ENCODE measurements around the gene ZNF362.

ZNF362 gene

DNA sequence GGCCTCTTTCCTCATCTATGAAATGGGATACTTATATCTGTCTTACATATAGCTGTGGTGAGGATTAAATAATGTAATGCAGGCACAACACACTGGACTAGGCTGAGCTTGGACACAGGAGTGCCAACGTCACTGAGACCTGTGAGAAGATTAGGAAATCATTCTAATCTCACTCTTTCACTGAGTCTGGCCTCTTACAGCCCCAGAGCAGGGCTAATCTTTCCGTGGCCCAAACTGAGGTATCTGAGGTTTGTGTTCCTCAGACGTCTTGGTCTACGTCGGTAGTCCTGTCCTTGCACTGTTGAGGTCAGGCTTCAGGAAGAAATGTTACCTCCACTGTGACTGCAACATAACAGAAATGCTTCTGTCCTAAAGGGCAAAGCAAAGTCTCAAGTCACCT is 87.2 kb downstream of the ZNF362 start:
- no peak for DNase-seq (ENCODE audit: low spot score)
- no peak for FAIRE-seq

DNA sequence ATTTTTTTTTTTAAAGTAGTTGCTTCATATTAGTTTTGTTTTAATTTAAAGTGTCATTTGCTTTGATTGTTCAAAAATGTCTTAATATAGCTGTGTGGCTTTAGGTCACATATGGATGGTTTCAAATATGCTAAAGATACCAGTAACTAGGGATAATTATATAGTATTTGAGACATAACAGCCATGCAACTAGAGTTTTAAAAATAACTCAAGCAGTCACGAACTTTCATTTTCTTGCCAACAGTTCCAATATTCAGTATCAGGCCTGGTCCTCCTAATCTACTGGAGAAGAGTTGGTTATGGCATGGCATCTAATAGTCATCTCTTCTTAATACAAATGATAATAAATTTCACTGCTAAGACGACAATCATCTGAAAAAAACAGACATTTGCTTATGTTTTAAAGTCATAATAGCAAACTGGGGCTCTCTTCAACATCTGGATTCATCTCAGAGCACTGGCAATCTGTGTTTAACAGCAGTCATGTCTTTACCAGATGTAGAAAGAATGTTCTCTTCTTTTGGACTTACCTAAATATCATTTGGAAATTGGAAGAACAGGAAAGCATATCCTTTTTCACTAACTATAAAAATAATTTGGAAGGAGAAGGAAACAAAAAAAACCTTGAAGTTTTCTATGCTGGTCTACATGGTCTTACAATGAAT is 88.7 kb downstream of the ZNF362 start:
- FAIRE-seq (no peak), DNase-seq (ENCODE audit: low spot score) (no peak)

DNA sequence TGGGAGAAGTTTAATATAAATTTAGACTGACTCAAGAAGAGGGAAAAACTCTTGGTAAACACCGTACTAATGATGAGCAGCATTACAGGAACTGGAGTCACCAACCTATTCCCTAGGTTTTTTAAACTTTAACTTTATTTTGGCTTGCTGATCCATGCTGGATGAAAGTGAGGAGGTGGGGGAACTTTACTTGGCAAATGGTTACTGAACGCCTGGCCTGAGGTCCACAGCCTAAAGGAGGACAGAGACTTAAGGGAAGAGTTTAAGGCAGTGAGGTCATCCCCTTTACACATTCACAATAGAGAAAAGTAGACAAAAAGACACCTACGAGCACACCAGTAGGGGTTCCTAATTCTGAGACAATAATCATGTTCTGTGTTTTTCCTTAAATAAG is 90.2 kb downstream of the ZNF362 start:
- no peak for FAIRE-seq
- DNase-seq (ENCODE audit: low spot score), result no peak

DNA sequence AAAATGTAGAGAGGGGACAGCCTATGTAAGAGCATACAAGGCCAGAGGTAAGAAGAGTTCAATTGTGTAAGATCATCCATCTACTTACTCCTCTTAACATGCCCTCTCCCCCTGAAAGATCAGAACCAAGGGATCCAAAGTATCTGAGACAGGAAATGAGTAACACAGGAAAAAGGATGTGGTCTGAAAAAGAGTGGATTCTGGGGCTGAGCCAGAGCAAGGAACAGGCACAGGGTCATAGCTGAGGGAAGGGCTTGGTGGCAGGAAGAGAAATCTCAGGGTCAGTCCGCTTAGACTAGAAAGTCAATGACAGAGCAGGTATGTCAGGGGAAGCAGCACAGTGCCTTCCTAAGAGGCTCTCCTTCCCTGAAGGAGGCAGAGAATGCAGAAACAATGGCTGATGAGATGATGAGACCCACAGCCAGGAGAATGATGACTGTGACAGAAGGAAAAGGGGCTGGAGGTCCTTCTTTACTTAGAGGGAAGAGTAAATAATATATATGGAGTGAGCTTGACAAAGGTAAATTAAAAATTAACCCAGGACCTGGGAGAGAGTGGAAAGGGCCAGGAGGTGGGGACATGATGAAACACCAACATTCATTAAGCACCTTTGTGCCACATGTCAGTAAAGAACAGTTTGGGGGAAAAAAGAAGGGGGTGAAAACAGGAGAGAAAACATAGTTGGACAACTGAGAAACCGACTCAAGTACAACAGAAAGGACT is 90.8 kb downstream of the ZNF362 start:
- DNase-seq (ENCODE audit: low spot score) (peak; percentile 97), FAIRE-seq (peak; percentile 95)

DNA sequence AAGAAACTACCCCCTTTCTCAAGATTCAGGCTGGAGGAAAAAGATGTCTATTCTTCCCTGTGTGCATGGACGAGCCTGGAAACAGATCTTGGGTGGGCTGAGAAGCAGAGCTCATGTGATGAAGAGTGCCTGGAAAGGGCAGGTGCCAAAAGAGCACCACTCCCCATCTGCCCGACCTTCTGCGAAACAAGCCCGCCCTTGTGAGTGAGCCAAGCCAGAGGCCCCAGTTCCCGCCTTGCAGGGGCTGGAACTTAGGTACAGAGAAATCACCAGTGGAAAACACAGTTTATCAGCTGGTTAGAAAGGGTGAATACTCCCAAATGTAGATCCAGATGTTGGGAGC is 91.3 kb downstream of the ZNF362 start:
- DNase-seq (ENCODE audit: low spot score) (no peak), FAIRE-seq (no peak)

DNA sequence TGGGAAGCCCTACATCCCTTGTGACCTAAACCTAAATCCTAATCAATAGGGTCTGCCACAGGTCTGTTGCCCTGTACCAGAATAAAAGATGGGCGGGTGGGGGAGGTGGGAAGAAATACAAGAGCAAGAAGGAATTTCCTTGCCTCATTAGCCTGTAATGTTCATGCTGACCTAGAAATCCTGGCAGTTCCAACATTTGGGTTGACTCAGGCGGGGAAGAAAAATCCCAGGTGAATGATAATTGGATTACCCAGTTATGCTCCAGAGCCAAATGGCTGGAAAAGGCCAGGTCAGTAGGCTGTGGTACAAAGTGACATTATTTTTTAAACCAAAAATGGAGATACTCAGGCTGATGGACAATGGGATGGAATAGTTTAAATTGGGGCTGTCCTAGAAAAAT is 91.9 kb downstream of the ZNF362 start:
- DNase-seq (ENCODE audit: low spot score), result peak; percentile 44

DNA sequence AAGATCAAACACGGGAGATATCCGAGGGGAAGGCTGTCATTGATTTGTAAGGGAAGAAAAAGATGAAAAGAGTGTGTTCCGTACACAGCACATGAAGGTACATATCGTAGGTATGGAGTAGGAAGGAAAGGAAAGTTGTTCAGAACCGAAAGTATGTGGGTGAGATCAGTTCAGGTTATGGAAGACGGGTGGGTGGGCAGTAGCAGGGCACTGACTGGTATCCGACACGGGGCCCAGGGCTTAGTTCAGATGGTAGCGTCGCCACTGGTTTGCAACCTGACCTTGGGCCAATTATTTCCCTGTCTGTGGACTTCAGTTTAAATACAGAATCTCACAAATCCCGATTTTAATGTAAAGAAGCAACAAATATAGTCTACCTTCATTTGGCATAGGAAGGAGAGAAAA is 92.4 kb downstream of the ZNF362 start:
- DNase-seq (ENCODE audit: low spot score) (peak; percentile 25), FAIRE-seq (no peak)

More for the DNA sequence above, 91.9 kb downstream of the ZNF362 start:
- FAIRE-seq, result peak; percentile 24

DNA sequence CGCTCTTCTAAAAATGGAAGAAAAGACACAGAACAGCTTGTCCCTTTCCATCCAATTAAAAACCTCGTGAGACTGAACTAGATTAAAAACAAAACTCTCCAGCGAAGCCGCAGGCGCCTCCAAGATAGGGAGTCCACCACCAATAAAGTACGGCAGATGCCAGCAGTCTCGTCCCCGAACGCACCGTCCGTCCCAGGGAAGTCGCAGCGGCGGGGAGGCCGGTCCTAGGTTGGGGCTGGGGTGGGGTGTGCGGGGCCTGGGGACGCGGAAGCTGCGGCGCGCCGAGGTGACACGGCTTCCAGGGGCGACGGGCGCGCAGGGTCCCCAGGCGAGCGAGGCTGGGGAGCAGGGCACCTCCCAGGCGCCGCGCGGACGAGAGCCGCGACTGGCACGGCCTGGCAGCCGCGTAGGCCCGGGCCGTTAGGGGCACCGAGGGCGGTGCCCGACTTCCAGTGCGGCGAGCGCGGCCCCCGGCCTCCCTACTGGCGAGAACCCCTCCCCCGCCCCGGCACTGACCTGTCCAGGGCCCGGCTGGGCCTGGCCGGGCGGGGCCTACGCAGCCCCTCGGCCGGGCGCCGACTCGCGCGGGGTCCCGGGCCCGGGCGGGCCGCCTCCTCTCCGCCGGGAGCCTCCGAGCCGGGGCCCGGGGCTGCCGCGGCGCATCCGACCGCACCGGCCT is 92.9 kb downstream of the ZNF362 start:
- DNase-seq (ENCODE audit: low spot score), result no peak
- FAIRE-seq, result no peak

DNA sequence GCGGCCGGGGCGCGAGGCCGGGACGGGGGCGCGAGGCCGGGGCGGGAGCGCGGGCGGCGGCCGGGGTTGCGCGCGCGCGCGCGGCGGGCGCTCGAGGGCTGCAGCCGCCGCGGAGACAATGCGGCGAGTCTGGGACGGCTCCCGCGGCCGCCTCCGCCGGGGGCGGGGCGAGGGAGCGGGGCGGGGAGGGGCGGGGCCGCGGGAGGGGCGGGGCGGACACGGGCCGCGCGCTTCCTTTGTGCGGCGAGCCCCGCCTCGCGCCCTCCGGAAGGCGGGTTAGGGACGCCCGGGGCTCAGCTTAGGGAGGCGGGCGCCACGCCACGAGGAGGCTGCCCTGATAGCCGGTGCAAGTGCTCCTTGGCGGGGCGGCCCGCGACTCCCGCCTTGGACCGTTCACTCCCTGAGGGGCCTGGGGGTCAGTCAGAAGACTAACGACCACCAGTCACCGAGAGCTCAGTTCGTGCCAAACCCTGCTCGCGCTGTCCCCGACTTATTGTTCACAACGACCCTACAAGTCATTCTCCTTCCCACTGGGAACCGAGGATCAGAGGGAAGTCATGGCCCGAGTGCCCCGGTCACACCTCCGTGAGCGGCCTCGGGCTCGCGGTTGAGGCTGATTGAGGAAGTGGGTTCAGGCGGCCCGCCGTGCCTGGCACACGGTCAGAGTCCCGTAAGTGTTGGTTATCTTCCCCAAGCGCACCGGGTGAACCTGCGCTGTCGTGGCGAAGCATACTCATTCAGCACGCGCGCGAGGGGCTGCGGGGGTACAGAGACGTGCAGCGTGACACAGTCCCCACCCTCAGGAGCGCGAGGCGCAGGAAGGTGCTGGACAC is 93.7 kb downstream of the ZNF362 start:
- DNase-seq (ENCODE audit: low spot score), result peak; percentile 69
- no peak for FAIRE-seq
